Measurements from ENCODE around the gene ATP2B2. TPM values are rescaled to one million over a fixed set of nuclear protein-coding genes. Genes with fewer than 3 reads are reported as not detected.

Gene ATP2B2
- total and polyA plus RNA-seq, 2 of the 8 experiments (the other 6 are each of a cell fraction or from before 2014, with no cell fraction given), result 0.14 to 1.2 TPM

- Histone ChIP-seq H4K91ac (replicated peaks; ENCODE audit: insufficient read length, low read length) (no peak overlapping the region), H3K79me2 (ENCODE audit: control insufficient read depth in 1 of 2, insufficient read depth in 2 of 2, low read length in 2 of 2) (no peaks in the 10 kb centered on the region), H3K36me3 (ENCODE audit: control insufficient read depth in 2 of 4, insufficient read depth in 4 of 4, low read length in 3 of 4) (no peaks in the 10 kb centered on the region), H3K9me3 (ENCODE audit: insufficient read depth in 2 of 2, low read depth in 1 of 2, low read length in 1 of 2) (no peaks in the 10 kb centered on the region), H2BK12ac (ENCODE audit: low read depth, low read length) (no peak overlapping the region), H4K5ac (ENCODE audit: insufficient read length, low read depth, low read length) (no peak overlapping the region), H3K14ac (ENCODE audit: insufficient read length) (no peak overlapping the region), H3K4me2 (ENCODE audit: insufficient read depth in 1 of 2, low read depth in 2 of 2, low read length in 2 of 2) (no peak overlapping the region), H2BK20ac (ENCODE audit: low read length) (no peak overlapping the region), H2AK5ac (ENCODE audit: low read depth, low read length) (no peak overlapping the region), H3K27me3 (replicated peaks in 1 of 4; ENCODE audit: control insufficient read depth in 3 of 4, extremely low read depth in 1 of 4, insufficient read depth in 3 of 4, low read length in 3 of 4) (no peaks in the 10 kb centered on the region), H3K79me1 (ENCODE audit: low read depth, low read length) (no peaks in the 10 kb centered on the region), H3K9ac (replicated peaks in 1 of 4; ENCODE audit: extremely low read depth in 1 of 4, low read depth in 3 of 4, low read length in 3 of 4) (no peak overlapping the region), H2AFZ (ENCODE audit: low read length) (no peak overlapping the region), H3K4me3 (ENCODE audit: extremely low read depth in 1 of 4, insufficient read depth in 2 of 4, low read depth in 3 of 4, low read length in 4 of 4) (no peak overlapping the region), H3K18ac (ENCODE audit: extremely low read depth, low read length) (no peak overlapping the region), H4K20me1 (replicated peaks in 1 of 2; ENCODE audit: control insufficient read depth in 1 of 2, insufficient read depth in 2 of 2, low read length in 2 of 2) (no peaks in the 10 kb centered on the region), H2BK5ac (ENCODE audit: low read depth, low read length) (no peak overlapping the region), H3K4me1 (replicated peaks in 1 of 4; ENCODE audit: control insufficient read depth in 3 of 4, insufficient read depth in 4 of 4, low read length in 3 of 4) (no peaks in the 10 kb centered on the region), H3K23me2 (ENCODE audit: low read depth, low read length) (no peaks in the 10 kb centered on the region), H2BK120ac (replicated peaks; ENCODE audit: low read depth, low read length) (no peak overlapping the region), H4K8ac (ENCODE audit: extremely low read depth, insufficient read depth, low read length) (no peak overlapping the region), H2BK15ac (ENCODE audit: low read length) (no peak overlapping the region), H3K56ac (replicated peaks; ENCODE audit: insufficient read length, low read depth, low read length) (no peak overlapping the region), H3K23ac (ENCODE audit: insufficient read length) (no peak overlapping the region), H3K4ac (replicated peaks; ENCODE audit: insufficient read length, low read depth, low read length) (no peak overlapping the region), H3K27ac (ENCODE audit: low read depth, low read length) (no peak overlapping the region)
- ChIA-PET POLR2A (ENCODE audit: partially characterized antibody) (no interaction called here), CTCF (ENCODE audit: partially characterized antibody) (interaction anchor here (0.8 to 2.2 kb wide), 5 partner anchors 8 to 303 kb away, joined by 3 to 14 read pairs (median 4); no protein-coding TSS in a partner anchor)
- no peak for FAIRE-seq
- DNase-seq (ENCODE audit: low read depth in 1 of 2, low spot score in 2 of 2), result no peak
- TF ChIP-seq FOSL1 (IDR thresholded peaks at IDR 0.05; ENCODE audit: insufficient read depth, low read depth, low read length), result no peak
- TF ChIP-seq TBP (IDR thresholded peaks at IDR 0.05; ENCODE audit: low read depth, low read length), result no peak
- WGBS, 2 experiments (ENCODE audit: extremely low coverage in 1 of 2, insufficient coverage in 1 of 2, insufficient read length in 1 of 2, insufficient replicate concordance in 2 of 2, low coverage in 1 of 2, low lambda C conversion rate in 2 of 2, missing lambda C conversion rate in 1 of 2), result 83% methylated on average over 9 of the region's 9 CpGs; no CpG with 5 or more reads in 1 of the 2 experiments
These were observed 70.4 kb downstream of the ATP2B2 start for GRCh38 chr3:10434938-10435336.

Data from H1 (cell line).